Astrocyte (in vitro differentiated cells and primary cell): ENCODE results near the gene ABCC2. TPM values are rescaled to one million over a fixed set of nuclear protein-coding genes. Genes with fewer than 3 reads are reported as not detected.

Experiments
- DNase-seq: peaks from one replicate; pipeline ENCODE4 v3.0.0-alpha.2; 2010; ENCODE audit warnings: low read depth
- FAIRE-seq: peaks from 2 replicates; lab custom pipeline; 2011; peaks lifted over from hg19 to GRCh38; lab: Jason Lieb, UNC
- H2AFZ ChIP-seq: 2 replicates; pipeline ENCODE4 v1.6.0; 2012; ENCODE audit warnings: low read depth, low read length, inconsistent platforms
- H3K27ac ChIP-seq: 2 replicates; pipeline ENCODE4 v1.5.1; 2011; ENCODE audit warnings: low read depth, low read length, inconsistent platforms
- H3K27me3 ChIP-seq: 2 replicates; pipeline ENCODE4 v1.6.0; 2011; ENCODE audit warnings: low read length, inconsistent platforms; ENCODE audit not compliant: insufficient read depth
- H3K36me3 ChIP-seq: 2 replicates; pipeline ENCODE4 v1.5.1; 2011; ENCODE audit warnings: low read length, inconsistent platforms; ENCODE audit not compliant: insufficient read depth
- H3K4me1 ChIP-seq: 2 replicates; pipeline ENCODE4 v1.5.1; 2011; ENCODE audit warnings: low read length, inconsistent platforms; ENCODE audit not compliant: insufficient read depth
- H3K4me2 ChIP-seq: 2 replicates; pipeline ENCODE4 v1.6.0; 2012; ENCODE audit warnings: low read length, inconsistent platforms
- H3K4me3 ChIP-seq: 2 replicates; pipeline ENCODE4 v1.5.1; 2011; ENCODE audit warnings: low read depth, mild to moderate bottlenecking, low read length, inconsistent platforms; ENCODE audit not compliant: insufficient read depth
- H3K79me2 ChIP-seq: 2 replicates; pipeline ENCODE4 v1.6.0; 2012; ENCODE audit warnings: mild to moderate bottlenecking, low read length, inconsistent platforms; ENCODE audit not compliant: insufficient read depth
- H3K9ac ChIP-seq: 2 replicates; pipeline ENCODE4 v1.6.0; 2012; ENCODE audit warnings: mild to moderate bottlenecking, low read length, inconsistent platforms
- H3K9me3 ChIP-seq: 2 replicates; pipeline ENCODE4 v1.5.1; 2012; ENCODE audit warnings: low read depth, mild to moderate bottlenecking, low read length, inconsistent platforms; ENCODE audit not compliant: insufficient read depth
- H4K20me1 ChIP-seq: 2 replicates; pipeline ENCODE4 v1.6.0; 2012; ENCODE audit warnings: low read length, inconsistent platforms; ENCODE audit not compliant: insufficient read depth
- H3K27ac Mint-ChIP-seq: one replicate; pipeline ENCODE4 v1.8.0; 2021; ENCODE audit warnings: mild to moderate bottlenecking, mixed read lengths; ENCODE audit not compliant: unreplicated experiment
- H3K27me3 Mint-ChIP-seq: one replicate; pipeline ENCODE4 v1.8.0; 2021; ENCODE audit warnings: low read depth, mixed read lengths; ENCODE audit not compliant: unreplicated experiment
- H3K36me3 Mint-ChIP-seq: one replicate; pipeline ENCODE4 v1.8.0; 2021; ENCODE audit warnings: low read depth, mixed read lengths; ENCODE audit not compliant: unreplicated experiment
- H3K4me1 Mint-ChIP-seq: one replicate; pipeline ENCODE4 v1.8.0; 2021; ENCODE audit warnings: low read depth, mixed read lengths; ENCODE audit not compliant: unreplicated experiment
- H3K4me3 Mint-ChIP-seq: one replicate; pipeline ENCODE4 v1.8.0; 2021; ENCODE audit warnings: mild to moderate bottlenecking, moderate library complexity, mixed read lengths; ENCODE audit not compliant: unreplicated experiment
- H3K9me3 Mint-ChIP-seq: one replicate; pipeline ENCODE4 v1.8.0; 2021; ENCODE audit warnings: mild to moderate bottlenecking, mixed read lengths; ENCODE audit not compliant: unreplicated experiment
- EZH2 ChIP-seq: IDR thresholded peaks from 2 replicates; pipeline ENCODE4 v1.6.1; 2012; ENCODE audit warnings: mild to moderate bottlenecking, low read length, inconsistent platforms; ENCODE audit not compliant: insufficient read depth
- total RNA-seq: library from RNA; stranded (reverse); gene quantifications from 2 replicates; pipeline ENCODE4 v1.2.1, GENCODE V29; 2021
- TF ChIP-seq, protein P1 (sequence below): IDR thresholded peaks from 2 replicates; pipeline ENCODE4 v1.5.1; 2011; ENCODE audit warnings: low read depth, mild to moderate bottlenecking, inconsistent platforms, low read length, moderate library complexity; ENCODE audit not compliant: insufficient read depth

ABCC2 gene
- total RNA-seq, 1 donor from 2014 or later = 0.59 TPM

GRCh38 chr10:99798031-99798430 is 15.6 kb downstream of the ABCC2 start:
- TF ChIP-seq, protein P1, sequence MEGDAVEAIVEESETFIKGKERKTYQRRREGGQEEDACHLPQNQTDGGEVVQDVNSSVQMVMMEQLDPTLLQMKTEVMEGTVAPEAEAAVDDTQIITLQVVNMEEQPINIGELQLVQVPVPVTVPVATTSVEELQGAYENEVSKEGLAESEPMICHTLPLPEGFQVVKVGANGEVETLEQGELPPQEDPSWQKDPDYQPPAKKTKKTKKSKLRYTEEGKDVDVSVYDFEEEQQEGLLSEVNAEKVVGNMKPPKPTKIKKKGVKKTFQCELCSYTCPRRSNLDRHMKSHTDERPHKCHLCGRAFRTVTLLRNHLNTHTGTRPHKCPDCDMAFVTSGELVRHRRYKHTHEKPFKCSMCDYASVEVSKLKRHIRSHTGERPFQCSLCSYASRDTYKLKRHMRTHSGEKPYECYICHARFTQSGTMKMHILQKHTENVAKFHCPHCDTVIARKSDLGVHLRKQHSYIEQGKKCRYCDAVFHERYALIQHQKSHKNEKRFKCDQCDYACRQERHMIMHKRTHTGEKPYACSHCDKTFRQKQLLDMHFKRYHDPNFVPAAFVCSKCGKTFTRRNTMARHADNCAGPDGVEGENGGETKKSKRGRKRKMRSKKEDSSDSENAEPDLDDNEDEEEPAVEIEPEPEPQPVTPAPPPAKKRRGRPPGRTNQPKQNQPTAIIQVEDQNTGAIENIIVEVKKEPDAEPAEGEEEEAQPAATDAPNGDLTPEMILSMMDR = no peak
- TF ChIP-seq EZH2 = no peak
- no peak overlapping the region for H3K27ac Mint-ChIP-seq
- H3K27ac ChIP-seq = no peak overlapping the region
- H4K20me1 ChIP-seq = no peaks in the 10 kb centered on the region
- FAIRE-seq (no peak), DNase-seq (no peak)
- no peaks in the 10 kb centered on the region for H3K27me3 ChIP-seq
- no peak overlapping the region for H3K4me3 ChIP-seq
- H3K27me3 Mint-ChIP-seq = peaks cover 9% of the 10 kb centered on the region
- H3K9me3 ChIP-seq = no peaks in the 10 kb centered on the region
- H2AFZ ChIP-seq = no peak overlapping the region
- H3K9ac ChIP-seq = no peak overlapping the region
- no peak overlapping the region for H3K4me2 ChIP-seq
- no peaks in the 10 kb centered on the region for H3K36me3 ChIP-seq
- no peaks in the 10 kb centered on the region for H3K79me2 ChIP-seq
- no peaks in the 10 kb centered on the region for H3K4me1 ChIP-seq
- no peak overlapping the region for H3K4me3 Mint-ChIP-seq
- no peaks in the 10 kb centered on the region for H3K9me3 Mint-ChIP-seq
- H3K4me1 Mint-ChIP-seq = no peaks in the 10 kb centered on the region
- H3K36me3 Mint-ChIP-seq = no peaks in the 10 kb centered on the region

DNA sequence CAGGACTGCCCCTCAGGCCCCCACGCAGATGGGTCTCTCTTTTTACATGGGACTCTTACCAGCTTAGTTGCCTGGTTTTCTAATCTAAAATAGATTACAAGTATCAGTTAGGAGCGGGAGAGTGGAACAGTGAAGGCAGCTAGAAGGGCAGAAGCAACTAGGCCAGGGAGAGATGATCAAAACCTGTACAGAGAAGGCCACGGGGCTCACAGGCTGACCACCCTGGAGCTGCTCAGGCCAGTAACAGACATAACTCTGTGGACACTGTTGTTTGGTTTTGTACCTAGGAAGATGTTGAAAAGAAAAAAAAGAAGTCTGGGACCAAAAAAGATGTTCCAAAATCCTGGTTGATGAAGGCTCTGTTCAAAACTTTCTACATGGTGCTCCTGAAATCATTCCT is 16.5 kb downstream of the ABCC2 start:
- Mint-ChIP-seq H3K27ac (no peak overlapping the region), H3K27me3 (peaks cover 11% of the 10 kb centered on the region), H3K4me1 (no peaks in the 10 kb centered on the region), H3K4me3 (no peak overlapping the region), H3K36me3 (no peaks in the 10 kb centered on the region), H3K9me3 (no peaks in the 10 kb centered on the region)
- Histone ChIP-seq H4K20me1 (no peaks in the 10 kb centered on the region), H3K4me3 (no peak overlapping the region), H3K27me3 (no peaks in the 10 kb centered on the region), H2AFZ (no peak overlapping the region), H3K36me3 (no peaks in the 10 kb centered on the region), H3K27ac (no peak overlapping the region), H3K9me3 (no peaks in the 10 kb centered on the region), H3K4me1 (no peaks in the 10 kb centered on the region), H3K4me2 (no peak overlapping the region), H3K9ac (no peak overlapping the region), H3K79me2 (no peaks in the 10 kb centered on the region)
- DNase-seq (no peak), FAIRE-seq (no peak)
- TF ChIP-seq, protein P1 = no peak

- no peaks in the 10 kb centered on the region for H3K79me2 ChIP-seq
- H3K27me3 Mint-ChIP-seq = peaks cover 11% of the 10 kb centered on the region
- H3K4me2 ChIP-seq = no peak overlapping the region
- no peaks in the 10 kb centered on the region for H3K36me3 Mint-ChIP-seq
- no peaks in the 10 kb centered on the region for H3K4me1 Mint-ChIP-seq
- DNase-seq (no peak), FAIRE-seq (no peak)
- no peak for TF ChIP-seq EZH2
- TF ChIP-seq, protein P1 = no peak
- no peaks in the 10 kb centered on the region for H3K4me1 ChIP-seq
- H3K4me3 ChIP-seq = no peak overlapping the region
- H3K27me3 ChIP-seq = no peaks in the 10 kb centered on the region
- no peaks in the 10 kb centered on the region for H4K20me1 ChIP-seq
- no peaks in the 10 kb centered on the region for H3K9me3 Mint-ChIP-seq
- H3K27ac ChIP-seq = no peak overlapping the region
- H3K27ac Mint-ChIP-seq = no peak overlapping the region
- no peaks in the 10 kb centered on the region for H3K36me3 ChIP-seq
- H3K4me3 Mint-ChIP-seq = no peak overlapping the region
- no peak overlapping the region for H2AFZ ChIP-seq
- H3K9ac ChIP-seq = no peak overlapping the region
- H3K9me3 ChIP-seq = no peaks in the 10 kb centered on the region
Measured at GRCh38 chr10:99799613-99800012, 17.2 kb downstream of the ABCC2 start.
